Esophagus squamous epithelium (tissue), 4 donors: ENCODE results near the gene FKTN.
"Not testable (repeated sequence)": the region's sequence is repeated elsewhere in the genome, so short reads cannot be mapped to it uniquely, and the experiment has no call there.

Experiments
- POLR2A ChIP-seq, 4 donors: fragments of 450-650 bp; IDR thresholded peaks; one replicate each; pipeline ENCODE4 v1.6.1; 2017; ENCODE audit warnings: antibody characterized with exemption in 4 of 4, mild to moderate bottlenecking in 4 of 4, moderate library complexity in 3 of 4
- TF ChIP-seq, protein P1 (sequence below), 6 experiments: fragments of 450-650 bp in 4 of 6; fragments of 200-600 bp in 2 of 6; sonication (generic) in 2 of 6; IDR thresholded peaks; one replicate each; pipeline ENCODE4 v1.5.1; 2016 to 2019; ENCODE audit warnings: antibody characterized with exemption in 6 of 6, mild to moderate bottlenecking in 4 of 6, moderate library complexity in 4 of 6

DNA sequence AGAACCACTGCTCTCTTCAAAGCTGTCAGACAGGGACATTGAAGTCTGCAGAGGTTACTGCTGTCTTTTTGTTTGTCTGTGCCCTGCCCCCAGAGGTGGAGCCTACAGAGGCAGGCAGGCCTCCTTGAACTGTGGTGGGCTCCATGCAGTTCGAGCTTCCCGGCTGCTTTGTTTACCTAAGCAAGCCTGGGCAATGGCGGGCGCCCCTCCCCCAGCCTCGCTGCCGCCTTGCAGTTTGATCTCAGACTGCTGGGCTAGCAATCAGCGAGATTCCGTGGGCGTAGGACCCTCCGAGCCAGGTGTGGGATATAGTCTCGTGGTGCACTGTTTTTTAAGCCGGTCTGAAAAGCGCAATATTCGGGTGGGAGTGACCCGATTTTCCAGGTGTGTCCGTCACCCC lies 23.6 kb downstream of the FKTN start:
- TF ChIP-seq, protein P1, sequence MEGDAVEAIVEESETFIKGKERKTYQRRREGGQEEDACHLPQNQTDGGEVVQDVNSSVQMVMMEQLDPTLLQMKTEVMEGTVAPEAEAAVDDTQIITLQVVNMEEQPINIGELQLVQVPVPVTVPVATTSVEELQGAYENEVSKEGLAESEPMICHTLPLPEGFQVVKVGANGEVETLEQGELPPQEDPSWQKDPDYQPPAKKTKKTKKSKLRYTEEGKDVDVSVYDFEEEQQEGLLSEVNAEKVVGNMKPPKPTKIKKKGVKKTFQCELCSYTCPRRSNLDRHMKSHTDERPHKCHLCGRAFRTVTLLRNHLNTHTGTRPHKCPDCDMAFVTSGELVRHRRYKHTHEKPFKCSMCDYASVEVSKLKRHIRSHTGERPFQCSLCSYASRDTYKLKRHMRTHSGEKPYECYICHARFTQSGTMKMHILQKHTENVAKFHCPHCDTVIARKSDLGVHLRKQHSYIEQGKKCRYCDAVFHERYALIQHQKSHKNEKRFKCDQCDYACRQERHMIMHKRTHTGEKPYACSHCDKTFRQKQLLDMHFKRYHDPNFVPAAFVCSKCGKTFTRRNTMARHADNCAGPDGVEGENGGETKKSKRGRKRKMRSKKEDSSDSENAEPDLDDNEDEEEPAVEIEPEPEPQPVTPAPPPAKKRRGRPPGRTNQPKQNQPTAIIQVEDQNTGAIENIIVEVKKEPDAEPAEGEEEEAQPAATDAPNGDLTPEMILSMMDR (IDR thresholded peaks at IDR 0.05), result not testable (repeated sequence)
- not testable (repeated sequence) for TF ChIP-seq POLR2A (IDR thresholded peaks at IDR 0.05)
